Measurements from ENCODE around the gene THAP11.

DNA sequence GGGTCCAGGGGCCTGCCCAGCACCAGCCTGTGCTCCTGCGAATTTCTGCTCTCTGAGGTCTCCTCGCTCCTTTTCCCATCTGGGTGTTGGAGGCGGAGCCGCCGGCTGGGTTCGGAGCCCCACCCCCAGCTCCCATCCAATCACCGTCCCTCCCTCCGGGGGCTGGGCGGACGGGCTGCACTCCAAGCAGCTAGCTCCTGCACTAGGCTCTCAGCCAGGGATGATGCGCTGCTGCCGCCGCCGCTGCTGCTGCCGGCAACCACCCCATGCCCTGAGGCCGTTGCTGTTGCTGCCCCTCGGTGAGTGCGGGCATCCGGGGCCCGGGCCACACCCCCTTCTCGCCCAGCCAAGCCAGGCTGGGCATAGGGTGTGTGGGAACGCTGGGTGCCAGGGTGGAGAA, 42.6 kb downstream of the THAP11 start, which contains the start of gene NRN1L:
- no peak for TF ChIP-seq POLR2A (IDR thresholded peaks at IDR 0.05)
- TF ChIP-seq, protein P1, sequence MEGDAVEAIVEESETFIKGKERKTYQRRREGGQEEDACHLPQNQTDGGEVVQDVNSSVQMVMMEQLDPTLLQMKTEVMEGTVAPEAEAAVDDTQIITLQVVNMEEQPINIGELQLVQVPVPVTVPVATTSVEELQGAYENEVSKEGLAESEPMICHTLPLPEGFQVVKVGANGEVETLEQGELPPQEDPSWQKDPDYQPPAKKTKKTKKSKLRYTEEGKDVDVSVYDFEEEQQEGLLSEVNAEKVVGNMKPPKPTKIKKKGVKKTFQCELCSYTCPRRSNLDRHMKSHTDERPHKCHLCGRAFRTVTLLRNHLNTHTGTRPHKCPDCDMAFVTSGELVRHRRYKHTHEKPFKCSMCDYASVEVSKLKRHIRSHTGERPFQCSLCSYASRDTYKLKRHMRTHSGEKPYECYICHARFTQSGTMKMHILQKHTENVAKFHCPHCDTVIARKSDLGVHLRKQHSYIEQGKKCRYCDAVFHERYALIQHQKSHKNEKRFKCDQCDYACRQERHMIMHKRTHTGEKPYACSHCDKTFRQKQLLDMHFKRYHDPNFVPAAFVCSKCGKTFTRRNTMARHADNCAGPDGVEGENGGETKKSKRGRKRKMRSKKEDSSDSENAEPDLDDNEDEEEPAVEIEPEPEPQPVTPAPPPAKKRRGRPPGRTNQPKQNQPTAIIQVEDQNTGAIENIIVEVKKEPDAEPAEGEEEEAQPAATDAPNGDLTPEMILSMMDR (IDR thresholded peaks at IDR 0.05), result no peak
